HT1080 (cell line): ENCODE data around the gene B4GALT3. TPM values are rescaled to one million over a fixed set of nuclear protein-coding genes. Genes with fewer than 3 reads are reported as not detected.

Experiments used
- DNase-seq: peaks from one replicate; pipeline ENCODE4 v3.0.0-alpha.2; 2015; ENCODE audit warnings: low read depth
- total RNA-seq: library from RNA; depleted of rRNA; stranded (reverse); fragments of >200 nt; shearing (Covaris generic); gene quantifications from 2 replicates; pipeline ENCODE4 v1.2.3, GENCODE V29; 2014

B4GALT3 gene
- total RNA-seq, 1 experiment from 2014 or later, result 89.1 TPM

DNA sequence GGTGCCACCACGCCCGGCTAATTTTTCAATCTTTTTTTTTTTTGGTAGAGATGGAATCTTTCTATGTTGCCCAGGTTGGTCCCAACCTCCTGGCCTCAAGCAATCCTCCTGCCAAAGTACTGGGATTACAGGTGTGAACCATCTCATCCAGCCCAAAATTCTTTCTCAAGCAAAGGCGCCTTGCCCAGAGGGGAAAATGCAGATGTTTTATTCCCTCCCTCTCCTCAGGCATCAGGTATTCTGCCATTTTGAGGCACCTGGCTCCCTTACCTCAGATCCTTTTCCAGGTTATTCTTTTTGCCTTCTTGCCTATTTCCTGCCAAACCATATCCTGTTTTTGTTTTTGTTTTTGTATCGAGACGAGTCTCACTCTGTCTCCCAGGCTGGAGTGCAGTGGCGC lies 11.1 kb upstream of the B4GALT3 start:
- DNase-seq, result no peak

- DNase-seq, result no peak
Measured at GRCh38 chr1:161187311-161187710, 10.0 kb upstream of the B4GALT3 start.

DNA sequence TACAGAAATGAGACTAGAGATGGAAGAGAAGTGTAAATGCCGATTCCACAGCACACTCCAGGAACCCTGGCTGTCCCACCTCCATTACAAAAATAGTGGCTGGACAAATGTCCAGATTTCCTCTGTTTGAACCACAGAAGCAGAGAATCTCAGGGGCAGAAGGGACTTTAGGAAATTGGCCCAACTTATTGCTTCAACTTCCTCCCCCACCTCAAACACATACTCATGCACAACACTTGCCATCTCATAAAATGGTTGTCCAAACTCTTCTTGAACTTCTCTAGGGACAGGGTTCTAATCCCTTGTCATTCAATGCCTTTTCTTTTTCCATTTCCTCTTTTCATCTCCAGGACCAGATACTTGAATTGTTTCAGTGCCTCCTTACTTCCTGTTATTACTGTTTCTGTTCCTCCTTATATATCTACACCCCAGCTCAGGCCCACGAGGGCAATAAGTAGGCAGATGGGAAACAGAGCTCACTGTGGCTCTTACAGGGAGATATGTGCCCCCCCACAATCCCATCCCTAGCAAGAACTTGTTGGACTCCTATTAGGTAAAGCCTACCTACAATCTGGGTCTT lies 8.5 kb upstream of the B4GALT3 start:
- no peak for DNase-seq

DNA sequence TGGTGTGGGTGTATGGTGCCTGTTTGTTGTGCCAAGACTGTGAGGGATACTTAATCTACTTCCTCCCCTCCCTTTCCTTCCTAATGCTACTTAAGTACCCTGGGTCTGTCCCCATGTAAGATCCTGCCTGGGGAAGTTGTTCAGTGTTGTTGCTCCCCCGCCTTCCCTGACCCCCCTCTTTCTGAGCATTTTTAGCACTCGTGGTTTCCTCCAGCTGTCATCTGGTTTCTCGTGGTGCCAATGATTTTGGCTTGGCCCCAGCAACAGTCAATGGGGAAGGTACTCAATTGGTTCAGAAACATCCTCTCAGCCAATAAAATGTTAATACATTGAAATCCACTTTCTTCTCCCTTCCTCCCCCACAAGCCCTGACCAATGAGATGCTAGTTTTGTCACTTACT lies 8.0 kb upstream of the B4GALT3 start:
- DNase-seq, result peak; percentile 58

DNA sequence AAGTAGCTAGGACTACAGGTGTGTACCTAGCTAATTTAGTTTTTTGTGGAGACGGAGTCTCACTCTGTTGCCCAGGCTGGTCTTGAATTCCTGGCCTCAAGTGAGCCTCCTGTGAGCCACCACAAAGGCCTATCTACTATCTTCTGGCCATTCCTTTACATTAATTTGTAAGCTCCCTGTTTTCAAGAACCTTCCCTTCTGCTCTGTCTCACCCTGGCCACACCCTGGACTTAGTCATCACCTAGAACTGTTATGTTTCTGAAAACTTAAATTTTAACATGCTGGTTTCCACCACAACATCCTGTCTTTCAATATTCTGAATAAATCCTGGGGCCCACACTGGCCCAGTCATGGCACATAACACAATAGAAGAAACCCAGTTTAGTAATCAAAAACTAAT lies 4.9 kb upstream of the B4GALT3 start:
- peak; percentile 87 for DNase-seq

DNA sequence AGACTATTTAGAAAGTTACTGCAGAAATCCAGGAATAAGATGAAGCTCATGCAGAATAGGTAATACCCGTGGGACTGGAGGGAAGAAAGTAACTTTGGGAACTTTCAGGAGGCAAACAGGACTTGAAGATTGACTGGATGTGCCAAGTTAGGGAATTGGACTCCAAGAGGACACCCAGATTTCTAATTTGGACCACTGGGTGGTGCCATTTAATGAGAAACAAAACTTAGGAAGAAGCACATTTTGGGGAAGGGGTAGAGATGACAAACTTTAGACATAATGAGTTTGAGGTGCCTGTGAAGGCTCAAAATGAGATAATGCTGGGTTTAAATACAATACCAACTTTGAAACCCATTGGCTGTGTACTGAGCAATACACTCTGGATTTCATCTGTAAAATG lies 3.3 kb upstream of the B4GALT3 start:
- no peak for DNase-seq

DNA sequence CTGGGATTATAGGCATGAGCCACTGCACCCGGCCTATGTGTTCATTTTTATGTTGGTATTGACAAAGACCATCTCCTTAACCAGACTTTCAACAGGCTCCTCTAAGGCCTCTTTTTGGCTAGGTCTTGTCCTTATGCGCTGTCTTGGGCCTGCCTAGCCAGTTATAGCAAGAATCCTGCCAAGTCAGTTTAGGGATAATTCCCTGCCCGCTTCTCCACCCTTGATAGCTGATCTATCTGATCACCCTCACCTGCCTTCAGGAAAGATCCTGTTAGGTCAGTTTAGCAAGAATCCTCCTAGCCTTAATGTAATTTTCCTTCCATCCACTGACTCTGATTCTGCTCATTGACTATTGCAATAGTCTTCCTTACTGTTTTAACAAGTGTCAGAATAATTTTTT lies 2.4 kb upstream of the B4GALT3 start:
- DNase-seq, result no peak

DNA sequence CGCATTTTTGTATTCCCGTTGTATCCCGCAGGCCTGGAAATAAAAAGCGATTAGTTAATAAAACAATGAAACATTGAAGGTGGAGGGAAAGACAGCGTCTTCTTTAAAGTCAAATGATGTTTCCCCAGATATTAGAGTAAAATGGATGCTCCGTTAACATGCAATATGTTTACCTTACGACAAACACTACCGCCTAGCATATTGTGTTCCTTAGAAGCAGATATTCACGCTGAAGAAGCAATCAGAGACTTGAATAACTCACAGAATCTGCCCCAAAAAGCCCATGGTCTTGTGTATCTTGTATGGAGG lies 583 bp upstream of the B4GALT3 start:
- DNase-seq, result no peak

- DNase-seq, result no peak
Measured at GRCh38 chr1:161176468-161177111, 717 bp downstream of the B4GALT3 start.

GRCh38 chr1:161175771-161176453 lies 1.4 kb downstream of the B4GALT3 start:
- DNase-seq, result no peak

GRCh38 chr1:161174911-161175310 lies 2.4 kb downstream of the B4GALT3 start:
- DNase-seq, result no peak

- no peak for DNase-seq
Measured at GRCh38 chr1:161173711-161174110, 3.6 kb downstream of the B4GALT3 start.

- no peak for DNase-seq
Measured at GRCh38 chr1:161172776-161173376, 4.4 kb downstream of the B4GALT3 start.

- DNase-seq, result no peak
Measured at GRCh38 chr1:161172349-161172748, 5.0 kb downstream of the B4GALT3 start.

DNA sequence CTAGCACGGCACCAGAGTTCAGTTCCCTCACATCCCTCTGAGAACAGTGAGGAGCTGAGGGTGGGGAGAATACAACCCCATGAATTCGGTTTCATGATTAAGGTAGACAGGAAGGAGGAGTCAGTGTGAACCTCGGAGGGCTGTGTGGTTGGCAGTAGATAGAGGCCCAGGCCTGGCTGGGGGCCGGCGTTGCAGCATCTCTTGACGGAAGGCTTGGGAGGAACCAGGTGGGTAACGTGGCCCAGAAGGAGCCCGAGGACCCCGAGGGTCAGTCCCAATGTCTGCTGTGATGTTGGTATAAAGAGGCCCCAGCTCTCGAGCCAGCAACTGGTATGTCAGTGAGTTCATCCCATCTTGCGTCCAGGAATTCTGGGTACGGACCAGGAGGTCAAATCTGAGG lies 5.6 kb downstream of the B4GALT3 start:
- DNase-seq, result no peak

DNA sequence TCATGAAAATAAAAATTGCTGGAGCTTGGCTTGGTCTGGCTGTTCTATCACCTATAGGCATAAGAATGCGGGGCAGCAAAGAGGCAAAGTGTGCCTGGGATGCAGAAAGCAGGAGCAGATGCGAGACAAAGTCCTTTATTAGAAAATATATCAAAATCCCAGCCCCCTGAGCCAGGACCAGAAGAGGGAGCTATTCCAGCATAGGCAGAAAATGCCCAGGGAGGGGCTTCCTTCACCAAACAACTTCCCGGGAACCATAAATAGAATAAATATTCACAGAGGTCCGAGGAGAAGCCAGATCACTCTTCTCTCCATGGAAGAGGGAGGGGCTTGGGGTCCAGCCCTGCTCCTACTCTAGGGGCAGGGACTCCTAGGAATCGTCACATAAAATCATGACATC lies 6.1 kb downstream of the B4GALT3 start:
- DNase-seq, result no peak

DNA sequence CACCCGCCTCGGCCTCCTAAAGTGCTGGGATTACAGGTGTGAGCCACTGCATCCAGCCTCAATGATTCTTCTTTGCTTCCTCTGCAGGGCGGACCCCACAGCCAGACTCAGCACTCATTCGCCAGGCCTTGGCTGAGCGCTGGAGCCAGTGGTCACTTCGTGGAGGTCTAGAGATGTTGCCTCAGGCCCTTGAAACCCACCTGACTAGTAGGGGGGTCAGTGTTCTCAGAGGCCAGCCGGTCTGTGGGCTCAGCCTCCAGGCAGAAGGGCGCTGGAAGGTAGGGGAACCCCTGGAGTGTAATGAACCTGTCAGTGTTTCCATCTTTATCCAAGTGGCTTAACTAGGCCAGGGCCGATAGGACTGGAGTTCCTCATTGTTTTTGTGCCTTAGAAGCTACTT lies 8.4 kb downstream of the B4GALT3 start:
- no peak for DNase-seq

DNA sequence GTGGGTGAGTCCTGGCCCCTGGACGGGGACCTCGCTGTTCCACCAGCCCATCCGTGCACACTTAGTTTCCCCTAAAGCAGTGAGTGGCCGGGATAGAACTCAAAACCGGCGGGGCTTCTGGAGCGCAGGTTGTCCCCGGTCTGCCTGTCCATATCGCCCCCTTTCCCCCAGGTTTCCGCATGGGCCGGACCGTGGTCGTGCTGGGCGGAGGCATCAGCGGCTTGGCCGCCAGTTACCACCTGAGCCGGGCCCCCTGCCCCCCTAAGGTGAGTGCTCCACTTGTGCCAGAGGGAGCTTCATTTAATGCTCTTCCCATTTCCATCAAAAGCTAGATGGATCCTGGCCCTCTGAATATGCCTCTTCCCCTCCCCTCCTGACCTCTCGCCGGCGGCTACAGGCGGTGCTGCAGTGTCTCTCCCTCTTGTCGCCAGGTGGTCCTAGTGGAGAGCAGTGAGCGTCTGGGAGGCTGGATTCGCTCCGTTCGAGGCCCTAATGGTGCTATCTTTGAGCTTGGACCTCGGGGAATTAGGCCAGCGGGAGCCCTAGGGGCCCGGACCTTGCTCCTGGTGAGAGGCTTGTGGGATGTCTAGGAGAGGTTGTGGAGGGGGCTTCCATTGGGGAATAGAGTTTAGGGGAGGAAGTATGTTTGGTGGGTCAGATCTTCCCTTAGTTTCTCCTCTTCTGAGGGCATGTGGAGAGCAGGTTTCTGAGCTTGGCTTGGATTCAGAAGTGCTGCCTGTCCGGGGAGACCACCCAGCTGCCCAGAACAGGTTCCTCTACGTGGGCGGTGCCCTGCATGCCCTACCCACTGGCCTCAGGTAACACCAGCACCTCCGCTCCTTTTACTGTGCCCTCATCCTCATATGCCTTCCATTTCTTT lies 10.4 kb downstream of the B4GALT3 start:
- no peak for DNase-seq

GRCh38 chr1:161165742-161166668 lies 11.3 kb downstream of the B4GALT3 start, which contains the start of gene PPOX:
Gene PPOX (plus strand): TSS chr1:161166426. CDS start chr1:161166848, 422 bp downstream.
- peak; percentile 98 for DNase-seq

- DNase-seq, result no peak
Measured at GRCh38 chr1:161164901-161165610, 12.3 kb downstream of the B4GALT3 start.
